ENCODE data around the gene SPINT1. TPM values are rescaled to one million over a fixed set of nuclear protein-coding genes. Genes with fewer than 3 reads are reported as not detected.

SPINT1 gene
- total RNA-seq, 5 donors from 2014 or later (not counting 1 experiment from before 2014, with no cell fraction given), result 1.6 to 6.6 (median 5.1) TPM

DNA sequence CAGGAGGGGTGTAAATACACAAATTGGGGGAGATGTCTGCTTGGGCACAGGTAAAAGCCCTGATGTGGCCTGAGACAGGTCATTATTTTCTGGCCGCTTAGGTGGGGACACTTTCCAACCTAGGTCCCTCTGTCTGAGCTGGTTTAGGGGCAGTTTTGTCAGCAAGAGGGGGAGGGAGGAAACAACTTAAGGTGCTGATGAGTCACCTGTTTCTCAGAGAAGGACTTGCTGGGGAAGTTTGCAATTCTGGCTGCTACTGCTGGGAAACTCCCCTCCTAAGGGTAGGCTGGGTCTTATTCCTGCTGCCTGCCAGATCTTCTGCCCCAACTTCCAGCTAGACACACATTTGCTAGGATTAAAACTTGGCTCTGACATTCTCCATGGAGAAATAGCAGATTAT is 34.9 kb downstream of the SPINT1 start:
- ATAC-seq (replicated peaks in 1 of 4), result peak in 2 of 4 experiments; percentile 39 to 46
- H3K4me1 ChIP-seq (ENCODE audit: control insufficient read depth in 1 of 2, extremely low read depth in 1 of 2, insufficient read depth in 2 of 2, low read length in 2 of 2), result peaks cover 0 to 7% of the 10 kb centered on the region in 2 experiments
- no peaks in the 10 kb centered on the region for H3K9me3 ChIP-seq
- ChIA-PET CTCF (interaction anchor here (0.7 to 0.8 kb wide), 2 partner anchors 12 to 38 kb away, joined by 3 to 4 read pairs; no protein-coding TSS in a partner anchor), POLR2A (interaction anchor here in 1 of 2 donors (0.6 kb wide), 1 partner anchor 20 kb away, joined by 12 read pairs; no protein-coding TSS in a partner anchor)
- peak in 1 of 35 experiments; percentile 46 for DNase-seq
- H3K4me3 Mint-ChIP-seq, result no peak overlapping the region
- peaks cover 0 to 26% of the 10 kb centered on the region in 2 experiments for H3K27me3 ChIP-seq (replicated peaks in 1 of 2; ENCODE audit: control insufficient read depth in 2 of 2, extremely low read depth in 1 of 2, insufficient read depth in 2 of 2, low read length in 1 of 2)
- H3K27ac ChIP-seq (ENCODE audit: low read length), result no peak overlapping the region
- H3K4me3 ChIP-seq (ENCODE audit: control insufficient read depth in 1 of 2, extremely low read depth in 1 of 2, low read length in 1 of 2), result no peak overlapping the region
- no peaks in the 10 kb centered on the region for H3K36me3 ChIP-seq (ENCODE audit: control insufficient read depth in 2 of 2, extremely low read depth in 1 of 2, insufficient read depth in 1 of 2, low read length in 1 of 2)
- H3K4me1 Mint-ChIP-seq, result peaks cover 7 to 8% (median 7%) of the 10 kb centered on the region in 3 donors
- peaks cover 2 to 3% of the 10 kb centered on the region in 2 donors for H3K27me3 Mint-ChIP-seq
- 80% methylated on average over 1 of the region's 1 CpG for WGBS (ENCODE audit: insufficient coverage)
- H3K27ac Mint-ChIP-seq, result no peak overlapping the region
- H3K36me3 Mint-ChIP-seq, result no peaks in the 10 kb centered on the region
- H3K9me3 Mint-ChIP-seq, result no peaks in the 10 kb centered on the region

DNA sequence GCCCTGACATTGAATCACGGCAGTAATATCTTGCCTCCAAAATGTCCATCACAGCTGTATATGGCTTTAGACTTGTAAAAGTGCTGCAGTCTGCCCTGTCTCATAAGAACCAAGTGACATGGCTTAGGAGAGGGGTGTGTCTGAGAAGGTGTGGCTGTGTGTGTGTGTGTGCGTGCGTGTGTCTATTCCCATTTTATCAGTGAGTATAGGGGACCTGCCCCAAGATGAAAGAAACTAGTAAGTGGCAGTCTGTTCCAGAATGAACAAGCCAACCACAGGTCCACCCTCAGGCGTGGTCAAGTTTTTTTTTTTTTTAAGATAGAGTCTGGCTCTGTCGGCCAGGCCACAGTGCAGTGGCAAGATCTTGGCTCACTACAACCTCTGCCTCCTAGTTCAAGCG is 35.8 kb downstream of the SPINT1 start:
- peaks cover 0 to 19% of the 10 kb centered on the region in 2 experiments for H3K27me3 ChIP-seq (replicated peaks in 1 of 2; ENCODE audit: control insufficient read depth in 2 of 2, extremely low read depth in 1 of 2, insufficient read depth in 2 of 2, low read length in 1 of 2)
- DNase-seq (no peak), ATAC-seq (replicated peaks in 1 of 4) (no peak)
- H3K27ac ChIP-seq (ENCODE audit: low read length), result no peak overlapping the region
- H3K4me1 ChIP-seq (ENCODE audit: control insufficient read depth in 1 of 2, extremely low read depth in 1 of 2, insufficient read depth in 2 of 2, low read length in 2 of 2), result peaks cover 0 to 7% of the 10 kb centered on the region in 2 experiments
- CTCF ChIA-PET, result interaction anchor here in 1 of 2 donors (0.7 kb wide), 1 partner anchor 37 kb away, joined by 3 read pairs; no protein-coding TSS in a partner anchor
- H3K4me3 Mint-ChIP-seq, result no peak overlapping the region
- H3K4me1 Mint-ChIP-seq, result peaks cover 5 to 9% (median 7%) of the 10 kb centered on the region in 3 donors
- POLR2A ChIA-PET, result no interaction called here
- H3K9me3 ChIP-seq, result no peaks in the 10 kb centered on the region
- no peaks in the 10 kb centered on the region for H3K36me3 ChIP-seq (ENCODE audit: control insufficient read depth in 2 of 2, extremely low read depth in 1 of 2, insufficient read depth in 1 of 2, low read length in 1 of 2)
- WGBS (ENCODE audit: insufficient coverage), result 89% methylated on average over 5 of the region's 6 CpGs
- no peaks in the 10 kb centered on the region for H3K36me3 Mint-ChIP-seq
- no peak overlapping the region for H3K27ac Mint-ChIP-seq
- no peaks in the 10 kb centered on the region for H3K27me3 Mint-ChIP-seq
- no peak overlapping the region for H3K4me3 ChIP-seq (ENCODE audit: control insufficient read depth in 1 of 2, extremely low read depth in 1 of 2, low read length in 1 of 2)
- H3K9me3 Mint-ChIP-seq, result no peaks in the 10 kb centered on the region

DNA sequence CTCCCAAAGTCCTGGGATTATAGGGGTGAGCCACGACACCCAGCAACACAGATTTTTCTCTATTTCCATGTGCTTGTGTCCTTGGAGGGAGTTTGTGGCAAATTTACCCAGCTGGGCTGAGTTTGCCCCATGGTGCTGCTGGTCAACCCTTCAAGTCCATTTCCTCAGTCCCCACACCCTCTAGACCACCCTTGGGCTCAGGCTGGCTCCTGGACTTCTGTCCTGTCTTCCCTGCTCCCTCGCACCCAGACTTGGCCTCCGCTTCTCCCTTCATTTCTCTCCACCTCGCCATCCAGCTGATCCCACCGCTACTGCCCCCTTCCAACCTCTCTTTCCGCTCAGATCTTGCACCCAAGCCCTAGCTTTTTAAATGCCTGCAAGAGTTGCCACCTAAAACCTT is 37.5 kb downstream of the SPINT1 start:
- H3K4me3 Mint-ChIP-seq, result no peak overlapping the region
- H3K27ac ChIP-seq (ENCODE audit: low read length), result no peak overlapping the region
- H3K4me1 Mint-ChIP-seq, result peaks cover 10 to 16% (median 13%) of the 10 kb centered on the region in 3 donors
- 100% methylated on average over 3 of the region's 6 CpGs for WGBS (ENCODE audit: insufficient coverage)
- H3K36me3 Mint-ChIP-seq, result no peaks in the 10 kb centered on the region
- POLR2A ChIA-PET, result interaction anchor here in 1 of 2 donors (0.7 kb wide), 1 partner anchor 37 kb away, joined by 3 read pairs; no protein-coding TSS in a partner anchor
- no peak for ATAC-seq (replicated peaks in 1 of 4)
- no peaks in the 10 kb centered on the region for H3K36me3 ChIP-seq (ENCODE audit: control insufficient read depth in 2 of 2, extremely low read depth in 1 of 2, insufficient read depth in 1 of 2, low read length in 1 of 2)
- no peaks in the 10 kb centered on the region for H3K9me3 Mint-ChIP-seq
- H3K27me3 ChIP-seq (replicated peaks in 1 of 2; ENCODE audit: control insufficient read depth in 2 of 2, extremely low read depth in 1 of 2, insufficient read depth in 2 of 2, low read length in 1 of 2), result peaks cover 0 to 13% of the 10 kb centered on the region in 2 experiments
- no peak overlapping the region for H3K4me3 ChIP-seq (ENCODE audit: control insufficient read depth in 1 of 2, extremely low read depth in 1 of 2, low read length in 1 of 2)
- CTCF ChIA-PET, result interaction anchor here (0.6 to 1.2 kb wide), 2 partner anchors 11 to 175 kb away, joined by 6 to 7 read pairs; no protein-coding TSS in a partner anchor
- H3K4me1 ChIP-seq (ENCODE audit: control insufficient read depth in 1 of 2, extremely low read depth in 1 of 2, insufficient read depth in 2 of 2, low read length in 2 of 2), result peaks cover 0 to 14% of the 10 kb centered on the region in 2 experiments
- H3K9me3 ChIP-seq, result no peaks in the 10 kb centered on the region
- H3K27me3 Mint-ChIP-seq, result no peaks in the 10 kb centered on the region
- H3K27ac Mint-ChIP-seq, result no peak overlapping the region
- no peak for DNase-seq

DNA sequence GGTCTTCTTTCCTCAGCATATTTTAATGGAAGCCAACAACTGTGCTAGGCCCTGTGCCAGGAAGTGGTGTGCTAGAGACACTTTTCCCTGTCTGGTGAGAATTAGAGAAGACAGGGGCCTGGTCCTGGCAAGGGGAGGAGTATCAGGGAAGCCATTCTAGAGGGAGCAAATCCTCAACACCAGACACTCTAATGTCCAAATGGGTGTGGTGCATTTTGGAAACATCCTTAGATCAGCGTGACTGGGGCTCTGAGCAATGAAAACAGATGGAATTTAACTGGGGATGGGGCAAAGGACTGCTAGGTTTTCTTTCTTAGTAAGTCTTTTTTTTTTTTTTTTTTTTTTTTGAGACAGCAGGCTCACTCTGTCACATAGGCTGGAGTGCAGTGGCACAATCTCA is 42.7 kb downstream of the SPINT1 start:
- no peaks in the 10 kb centered on the region for H3K36me3 Mint-ChIP-seq
- Histone ChIP-seq H3K9me3 (no peaks in the 10 kb centered on the region), H3K36me3 (ENCODE audit: control insufficient read depth in 2 of 2, extremely low read depth in 1 of 2, insufficient read depth in 1 of 2, low read length in 1 of 2) (no peaks in the 10 kb centered on the region), H3K27me3 (replicated peaks in 1 of 2; ENCODE audit: control insufficient read depth in 2 of 2, extremely low read depth in 1 of 2, insufficient read depth in 2 of 2, low read length in 1 of 2) (peaks cover 0 to 8% of the 10 kb centered on the region in 2 experiments), H3K27ac (ENCODE audit: low read length) (no peak overlapping the region), H3K4me1 (ENCODE audit: control insufficient read depth in 1 of 2, extremely low read depth in 1 of 2, insufficient read depth in 2 of 2, low read length in 2 of 2) (peaks cover 0 to 14% of the 10 kb centered on the region in 2 experiments), H3K4me3 (ENCODE audit: control insufficient read depth in 1 of 2, extremely low read depth in 1 of 2, low read length in 1 of 2) (no peak overlapping the region)
- ChIA-PET POLR2A (no interaction called here), CTCF (interaction anchor here in 1 of 2 donors (0.6 kb wide), 1 partner anchor 29 kb away, joined by 3 read pairs; no protein-coding TSS in a partner anchor)
- H3K27me3 Mint-ChIP-seq, result no peaks in the 10 kb centered on the region
- no peak overlapping the region for H3K27ac Mint-ChIP-seq
- no peak overlapping the region for H3K4me3 Mint-ChIP-seq
- no peaks in the 10 kb centered on the region for H3K9me3 Mint-ChIP-seq
- ATAC-seq (replicated peaks in 1 of 4) (no peak), DNase-seq (no peak)
- WGBS (ENCODE audit: insufficient coverage), result no CpG with 5 or more reads among the region's 1 CpG
- peaks cover 10 to 11% (median 10%) of the 10 kb centered on the region in 3 donors for H3K4me1 Mint-ChIP-seq

DNA sequence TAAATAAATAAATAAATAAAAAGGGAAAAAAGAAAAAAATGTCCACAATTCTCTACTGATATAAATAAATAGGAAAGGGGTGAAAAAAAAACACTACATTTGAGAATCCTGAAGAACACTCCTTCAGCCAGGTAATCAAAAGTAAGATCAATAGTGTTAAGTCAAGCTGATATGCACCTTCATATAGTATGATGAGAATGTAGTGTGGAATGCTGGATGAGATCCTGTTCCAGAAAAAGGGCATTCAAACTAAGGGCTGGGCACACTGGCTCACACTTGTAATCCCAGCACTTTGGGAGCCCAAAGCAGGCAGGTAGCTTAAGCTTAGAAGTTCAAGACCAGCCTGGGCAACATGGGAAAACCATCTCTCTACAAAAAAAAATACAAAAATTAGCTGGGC is 45.3 kb downstream of the SPINT1 start:
- Histone ChIP-seq H3K4me1 (ENCODE audit: control insufficient read depth in 1 of 2, extremely low read depth in 1 of 2, insufficient read depth in 2 of 2, low read length in 2 of 2) (peaks cover 0 to 24% of the 10 kb centered on the region in 2 experiments), H3K27ac (ENCODE audit: low read length) (no peak overlapping the region), H3K9me3 (no peaks in the 10 kb centered on the region), H3K4me3 (ENCODE audit: control insufficient read depth in 1 of 2, extremely low read depth in 1 of 2, low read length in 1 of 2) (no peak overlapping the region), H3K36me3 (ENCODE audit: control insufficient read depth in 2 of 2, extremely low read depth in 1 of 2, insufficient read depth in 1 of 2, low read length in 1 of 2) (no peaks in the 10 kb centered on the region), H3K27me3 (replicated peaks in 1 of 2; ENCODE audit: control insufficient read depth in 2 of 2, extremely low read depth in 1 of 2, insufficient read depth in 2 of 2, low read length in 1 of 2) (no peaks in the 10 kb centered on the region)
- no peak for ATAC-seq (replicated peaks in 1 of 4)
- CTCF ChIA-PET, result interaction anchor here (0.6 to 1.1 kb wide), 2 partner anchors 21 to 30 kb away, joined by 4 to 5 read pairs; no protein-coding TSS in a partner anchor
- no peaks in the 10 kb centered on the region for H3K27me3 Mint-ChIP-seq
- no peak overlapping the region for H3K4me3 Mint-ChIP-seq
- no peak overlapping the region for H3K27ac Mint-ChIP-seq
- H3K9me3 Mint-ChIP-seq, result no peaks in the 10 kb centered on the region
- no peak for DNase-seq
- POLR2A ChIA-PET, result no interaction called here
- peaks cover 18 to 25% (median 19%) of the 10 kb centered on the region in 3 donors for H3K4me1 Mint-ChIP-seq
- no peaks in the 10 kb centered on the region for H3K36me3 Mint-ChIP-seq

DNA sequence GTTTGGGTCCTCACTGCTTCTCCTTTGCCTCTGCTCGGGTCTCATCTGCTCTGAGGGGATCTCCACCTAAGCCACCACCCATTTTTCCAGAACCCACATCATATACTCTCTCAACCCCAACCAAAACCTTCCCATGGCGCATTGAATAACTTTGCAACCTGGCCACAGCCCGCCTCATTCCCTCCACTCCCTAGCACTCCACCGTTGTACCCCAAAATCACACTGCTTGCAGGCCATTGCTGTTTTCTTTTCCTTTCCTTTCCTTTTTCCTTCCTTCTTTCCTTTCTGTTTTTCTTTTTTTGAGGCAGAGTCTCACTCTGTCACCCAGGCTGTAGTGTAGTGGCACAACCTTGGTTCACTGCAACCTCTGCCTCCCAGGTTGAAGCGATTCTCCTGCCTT is 47.3 kb downstream of the SPINT1 start:
- WGBS (ENCODE audit: insufficient coverage), result 93% methylated on average over 4 of the region's 5 CpGs
- POLR2A ChIA-PET, result interaction anchor here in 1 of 2 donors (0.5 kb wide), 1 partner anchor 33 kb away, joined by 8 read pairs; no protein-coding TSS in a partner anchor
- Mint-ChIP-seq H3K27me3 (no peaks in the 10 kb centered on the region), H3K4me1 (peaks cover 24 to 32% (median 24%) of the 10 kb centered on the region in 3 donors), H3K36me3 (peaks cover 3% of the 10 kb centered on the region), H3K9me3 (no peaks in the 10 kb centered on the region), H3K4me3 (no peak overlapping the region), H3K27ac (no peak overlapping the region)
- no peak for DNase-seq
- Histone ChIP-seq H3K36me3 (ENCODE audit: control insufficient read depth in 2 of 2, extremely low read depth in 1 of 2, insufficient read depth in 1 of 2, low read length in 1 of 2) (peaks cover 4 to 5% of the 10 kb centered on the region in 2 donors), H3K9me3 (no peaks in the 10 kb centered on the region), H3K4me3 (ENCODE audit: control insufficient read depth in 1 of 2, extremely low read depth in 1 of 2, low read length in 1 of 2) (no peak overlapping the region), H3K27me3 (replicated peaks in 1 of 2; ENCODE audit: control insufficient read depth in 2 of 2, extremely low read depth in 1 of 2, insufficient read depth in 2 of 2, low read length in 1 of 2) (no peaks in the 10 kb centered on the region), H3K4me1 (ENCODE audit: control insufficient read depth in 1 of 2, extremely low read depth in 1 of 2, insufficient read depth in 2 of 2, low read length in 2 of 2) (peaks cover 11 to 32% of the 10 kb centered on the region in 2 experiments), H3K27ac (ENCODE audit: low read length) (no peak overlapping the region)
- ATAC-seq (replicated peaks in 1 of 4), result no peak
- CTCF ChIA-PET, result interaction anchor here in 1 of 2 donors (2.4 kb wide), 1 partner anchor 34 kb away, joined by 45 read pairs; no protein-coding TSS in a partner anchor

Data from T-cell (primary cell).